GM23248 (cell line): ENCODE results near the gene ZMIZ2.

ENCODE experiments used
- EZH2 ChIP-seq: fragments of 200-600 bp; sonication (generic); IDR thresholded peaks from 2 replicates; pipeline ENCODE4 v1.6.1; 2018; ENCODE audit warnings: antibody characterized with exemption, mild to moderate bottlenecking; ENCODE audit not compliant: insufficient read depth, poor library complexity, severe bottlenecking
- EZH2phosphoT487 ChIP-seq: fragments of 200-600 bp; sonication (generic); IDR thresholded peaks from 2 replicates; pipeline ENCODE4 v1.6.1; 2018; ENCODE audit warnings: antibody characterized with exemption, moderate library complexity, mild to moderate bottlenecking, low read depth; ENCODE audit not compliant: insufficient read depth

- no peak for TF ChIP-seq EZH2
- TF ChIP-seq EZH2phosphoT487 = no peak
Measured at GRCh38 chr7:44712012-44712411, 36.6 kb upstream of the ZMIZ2 start.
